HG03097 (cell line): Measurements from ENCODE around the gene ZFHX2.

Experiments used
- ATAC-seq: cut with Tn5 transposase; IDR thresholded peaks from one replicate; pipeline ENCODE4 v1.9.1; 2021; ENCODE audit not compliant: unreplicated experiment, low FRiP score

The ZFHX2 gene

DNA sequence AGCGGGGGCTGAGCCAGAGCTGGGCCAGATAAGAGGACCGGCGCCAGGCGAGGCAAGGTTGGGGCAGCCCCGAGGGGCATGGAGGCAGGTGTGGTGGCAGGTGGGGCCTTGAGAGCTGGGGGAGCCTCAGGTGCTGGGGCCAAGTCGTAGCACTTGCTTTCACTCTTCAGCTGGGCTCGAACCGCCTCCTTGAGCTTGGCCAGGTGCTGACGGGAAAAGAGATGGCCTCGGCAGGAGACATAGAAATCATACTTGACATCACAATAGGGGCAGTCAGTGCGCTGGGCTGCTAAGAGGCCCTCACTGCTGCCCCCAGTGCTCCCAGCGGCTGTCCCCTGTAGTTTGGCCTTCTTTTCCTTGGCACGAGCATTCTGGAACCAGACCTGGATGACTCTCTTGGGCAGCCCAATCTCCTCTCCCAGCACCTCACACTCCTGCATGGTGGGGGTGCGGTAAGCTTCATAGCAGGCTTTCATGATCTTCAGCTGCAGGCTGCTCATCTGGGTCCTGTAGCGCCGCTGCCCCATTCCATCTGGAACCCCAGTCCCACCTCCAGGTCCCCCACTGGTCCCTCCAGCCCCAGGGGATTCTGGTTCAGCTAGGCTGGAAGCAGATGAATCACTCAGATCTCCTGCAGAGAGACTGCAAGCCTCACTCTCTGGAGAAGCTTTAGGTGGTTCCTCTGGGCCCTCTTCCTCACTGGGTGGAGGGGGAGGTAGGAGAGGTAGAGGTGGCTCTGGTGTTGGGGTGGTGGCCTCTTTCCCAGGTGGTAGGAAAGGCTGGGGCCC lies 28.1 kb downstream of the ZFHX2 start:
- no peak for ATAC-seq

GRCh38 chr14:23522643-23523198 lies 28.8 kb downstream of the ZFHX2 start:
- ATAC-seq: no peak

- no peak for ATAC-seq
These were observed 29.6 kb downstream of the ZFHX2 start for GRCh38 chr14:23521785-23522640.

- ATAC-seq: no peak
These were observed 30.5 kb downstream of the ZFHX2 start for GRCh38 chr14:23520899-23521533.

DNA sequence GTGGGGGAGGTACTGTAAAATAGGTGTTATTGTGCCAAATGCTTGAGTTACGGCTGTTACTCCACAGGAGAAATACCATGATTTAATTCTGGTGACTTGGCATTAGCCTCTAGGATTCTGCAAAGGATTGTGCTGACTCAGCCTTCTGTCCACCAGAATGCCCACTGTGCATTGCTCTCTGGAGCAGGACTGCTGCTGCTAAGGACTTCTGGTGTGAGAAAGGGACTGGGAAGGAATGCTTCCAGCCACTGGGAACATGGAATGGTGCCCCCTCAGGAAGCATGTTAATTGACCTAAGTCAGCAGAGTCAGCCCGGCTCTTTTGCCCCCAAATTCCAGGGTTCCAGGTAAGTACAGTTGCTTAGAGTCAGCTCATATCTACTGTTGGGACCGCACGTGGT lies 32.9 kb downstream of the ZFHX2 start:
- no peak for ATAC-seq

DNA sequence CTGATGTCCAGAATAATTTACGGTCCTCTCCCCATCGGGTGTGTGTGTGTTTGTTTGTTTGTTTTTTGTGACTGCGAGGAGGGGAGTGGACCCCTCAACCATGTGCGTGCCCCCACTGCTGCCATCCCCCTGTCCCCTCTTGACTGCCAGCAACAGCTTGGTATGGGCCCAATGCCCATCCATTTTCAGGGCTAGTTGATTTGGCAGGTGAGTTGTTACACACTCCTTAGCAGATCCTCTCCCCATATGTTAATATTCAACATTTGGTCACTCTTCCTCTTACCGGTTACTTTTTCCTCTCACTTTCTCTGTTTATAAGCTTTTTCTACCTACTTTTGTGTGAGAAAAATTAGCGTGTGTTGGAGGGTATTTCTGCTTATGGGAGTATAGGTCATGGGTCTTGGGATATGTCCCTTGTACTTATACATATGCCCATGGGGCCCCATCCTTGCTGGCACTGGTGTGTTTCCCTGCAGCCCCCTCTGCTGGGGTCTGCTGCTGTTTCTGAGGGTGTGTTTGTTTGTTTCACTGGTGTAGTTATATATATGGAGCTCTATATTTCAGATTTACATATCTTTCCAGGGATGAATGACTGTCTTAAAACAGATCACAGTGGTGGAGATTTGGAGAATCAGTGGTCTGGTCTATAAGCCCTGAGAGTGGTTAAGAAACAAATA lies 33.8 kb downstream of the ZFHX2 start:
- no peak for ATAC-seq

GRCh38 chr14:23514644-23514957 lies 37.0 kb downstream of the ZFHX2 start:
- ATAC-seq: no peak

DNA sequence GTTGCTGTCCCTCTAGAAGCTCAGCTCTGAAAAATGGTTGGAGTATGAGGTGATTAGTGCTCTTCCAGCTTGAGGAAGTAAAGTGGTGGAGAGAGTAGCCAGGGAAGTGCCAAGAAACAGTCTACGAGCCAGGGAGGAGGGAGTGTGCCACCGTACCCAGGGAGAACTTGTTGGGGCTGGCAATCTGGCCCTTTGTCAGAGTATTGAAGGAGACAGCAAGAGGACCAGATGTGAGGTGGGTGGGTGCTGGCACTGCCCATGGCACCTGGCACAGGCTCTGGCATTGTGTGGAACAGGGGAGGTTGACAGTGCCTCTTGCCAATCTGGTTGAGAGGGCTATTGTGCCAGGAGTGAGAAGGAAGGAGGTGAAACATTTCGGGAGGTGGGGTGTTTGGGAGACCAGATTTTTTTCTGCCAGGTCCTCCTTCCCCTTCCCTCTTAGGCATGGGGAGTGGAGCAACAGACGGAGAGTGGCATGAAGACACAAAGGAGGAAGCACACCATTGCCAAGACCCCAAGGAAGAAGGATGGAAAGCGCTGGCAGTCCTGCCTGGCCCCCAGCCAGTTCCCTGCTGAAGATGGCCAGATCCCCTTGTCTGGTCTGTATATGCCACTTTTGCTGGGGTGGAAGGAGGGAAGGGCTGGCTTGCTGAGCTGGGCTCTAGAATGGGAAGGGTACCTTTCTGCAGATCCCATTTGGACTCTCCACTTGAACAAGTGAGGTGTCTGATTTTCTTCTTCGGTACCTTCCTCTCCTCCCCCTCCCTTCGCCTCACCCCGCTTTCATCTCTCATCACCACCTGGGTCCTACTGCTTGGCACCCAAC lies 37.5 kb downstream of the ZFHX2 start:
- no peak for ATAC-seq

DNA sequence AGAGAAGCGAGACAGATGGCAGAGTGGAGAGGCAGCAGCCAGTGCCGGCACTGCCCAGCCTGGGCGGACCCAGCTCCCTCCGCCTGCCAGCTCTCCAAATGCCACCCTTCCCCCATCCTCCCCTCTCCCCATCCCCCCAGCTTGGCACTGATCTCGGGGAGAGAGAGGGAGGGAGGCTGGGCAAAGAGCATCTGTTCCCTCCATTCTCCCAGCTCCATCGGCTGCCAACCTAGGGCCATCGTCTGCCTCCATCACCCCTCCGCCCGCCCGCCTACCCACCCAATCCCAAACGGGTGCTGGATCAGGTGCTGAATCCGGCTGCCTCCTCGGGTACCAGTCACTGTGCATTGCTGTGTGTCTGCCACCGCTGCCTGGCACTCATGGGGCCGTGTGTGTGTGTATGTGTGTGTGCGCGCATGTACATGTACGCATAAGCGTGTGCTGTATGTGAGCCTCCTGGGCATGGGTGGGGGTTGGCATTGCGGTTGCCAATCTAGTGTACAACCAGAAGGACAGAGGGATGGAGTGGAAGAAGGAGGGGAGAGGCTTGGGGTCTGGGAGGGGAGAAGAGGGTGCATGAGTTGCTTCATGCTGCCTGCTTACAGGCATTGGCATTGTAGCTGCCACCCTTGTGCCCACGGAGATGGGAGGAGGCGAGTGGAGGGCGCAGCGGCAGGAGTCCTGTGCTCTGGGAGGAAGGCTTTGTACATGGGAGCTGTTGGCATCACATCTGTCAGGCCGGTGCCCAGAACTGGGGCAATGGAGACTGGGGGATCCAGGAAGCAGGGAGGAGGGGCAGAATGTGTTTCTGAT lies 38.4 kb downstream of the ZFHX2 start:
- ATAC-seq: no peak

DNA sequence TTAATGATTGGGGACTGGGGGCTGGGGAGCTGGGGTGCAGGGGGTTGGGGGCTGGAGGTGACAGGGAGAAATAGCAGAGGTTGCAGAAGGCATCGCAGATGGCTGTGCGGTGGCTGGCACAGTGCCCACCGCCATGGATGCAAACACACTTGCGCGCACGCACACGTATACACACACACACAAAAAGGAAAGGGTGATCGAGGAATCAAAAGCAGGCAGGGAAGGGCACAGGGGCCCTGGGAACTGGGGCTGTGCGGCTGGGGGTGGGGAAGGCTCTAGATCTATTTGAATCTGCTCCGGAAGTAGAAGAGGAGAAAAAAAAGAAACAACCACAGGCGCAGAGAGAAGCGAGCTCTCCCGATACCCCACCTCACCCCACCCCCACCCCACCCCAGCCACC lies 39.4 kb downstream of the ZFHX2 start:
- no peak for ATAC-seq

GRCh38 chr14:23494223-23494622 lies 57.3 kb downstream of the ZFHX2 start:
- no peak for ATAC-seq

GRCh38 chr14:23492618-23493272 lies 58.8 kb downstream of the ZFHX2 start:
- ATAC-seq: no peak

DNA sequence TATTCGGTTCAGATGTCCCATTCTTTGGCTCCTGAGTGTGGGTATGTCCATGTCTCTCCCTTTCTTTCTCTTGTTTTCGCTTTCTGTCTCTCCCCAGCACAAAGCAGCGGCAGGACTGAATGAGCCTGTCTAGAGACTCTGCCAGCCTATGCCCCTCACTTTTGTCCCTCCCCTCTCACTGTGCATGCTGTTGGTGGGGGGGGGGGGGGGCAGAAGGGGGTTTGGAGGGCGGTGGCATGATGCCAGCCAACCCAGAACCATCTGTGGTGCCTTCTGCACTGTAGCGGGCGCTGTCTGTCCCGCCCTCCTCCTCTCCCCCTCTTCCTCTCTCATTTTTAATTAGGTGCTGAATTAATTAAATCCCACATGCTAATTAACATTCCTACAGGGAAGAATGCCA lies 64.3 kb downstream of the ZFHX2 start:
- ATAC-seq: no peak

DNA sequence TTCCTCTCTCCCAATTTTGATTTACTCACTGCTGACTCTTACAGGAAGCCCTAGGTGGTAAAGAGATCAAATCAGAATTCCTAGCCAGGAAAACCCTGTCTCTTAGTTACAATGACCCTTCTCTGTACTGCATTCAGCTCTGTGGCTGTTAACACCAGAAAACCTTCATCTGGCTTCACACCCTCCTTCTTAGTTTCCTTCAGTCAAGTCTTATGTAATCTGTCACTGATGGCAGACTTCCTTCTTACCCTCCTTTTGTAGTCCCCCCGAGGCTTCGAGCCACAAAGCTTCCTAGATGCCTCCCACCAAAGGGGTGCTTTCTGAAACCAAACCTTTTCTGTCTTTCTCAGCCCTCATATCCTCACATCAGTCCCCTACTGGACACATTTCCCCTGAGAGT lies 65.5 kb downstream of the ZFHX2 start:
- ATAC-seq: no peak

DNA sequence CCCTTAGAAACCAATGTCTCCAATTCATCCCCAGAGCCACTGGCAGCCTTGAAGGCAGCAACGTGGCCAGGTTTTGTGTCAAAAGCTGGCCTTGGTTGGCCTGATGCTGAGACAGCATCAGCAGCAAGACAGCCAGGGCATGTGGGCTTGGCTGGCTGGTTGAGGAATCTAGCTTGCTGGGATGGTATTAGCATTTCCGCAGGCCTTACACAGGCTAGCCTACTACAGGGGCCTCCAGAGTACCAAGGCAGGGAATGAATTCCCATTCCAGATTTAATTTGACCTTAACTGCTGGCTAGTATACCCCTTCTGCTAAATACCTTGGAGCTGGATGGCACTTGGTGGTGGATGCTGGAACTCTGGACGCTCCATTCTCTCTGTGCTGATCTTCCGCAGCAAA lies 66.2 kb downstream of the ZFHX2 start:
- no peak for ATAC-seq

- no peak for ATAC-seq
These were observed 68.2 kb downstream of the ZFHX2 start for GRCh38 chr14:23483236-23483854.

GRCh38 chr14:23482823-23483148 lies 68.8 kb downstream of the ZFHX2 start:
- no peak for ATAC-seq
